Urothelium cell line (cell line): ENCODE measurements around the gene ARL3.
A peak's percentile ranks its signal among the peaks of the same experiment; 100 is the strongest.
"Not testable (repeated sequence)": the region's sequence is repeated elsewhere in the genome, so short reads cannot be mapped to it uniquely, and the experiment has no call there.

Experiments used
- DNase-seq: peaks from one replicate; pipeline ENCODE4 v3.0.0; 2011; ENCODE audit warnings: low spot score, mixed read lengths
- FAIRE-seq: peaks from 2 replicates; lab custom pipeline; 2011; peaks lifted over from hg19 to GRCh38; lab: Jason Lieb, UNC

The ARL3 gene, protein sequence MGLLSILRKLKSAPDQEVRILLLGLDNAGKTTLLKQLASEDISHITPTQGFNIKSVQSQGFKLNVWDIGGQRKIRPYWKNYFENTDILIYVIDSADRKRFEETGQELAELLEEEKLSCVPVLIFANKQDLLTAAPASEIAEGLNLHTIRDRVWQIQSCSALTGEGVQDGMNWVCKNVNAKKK

DNA sequence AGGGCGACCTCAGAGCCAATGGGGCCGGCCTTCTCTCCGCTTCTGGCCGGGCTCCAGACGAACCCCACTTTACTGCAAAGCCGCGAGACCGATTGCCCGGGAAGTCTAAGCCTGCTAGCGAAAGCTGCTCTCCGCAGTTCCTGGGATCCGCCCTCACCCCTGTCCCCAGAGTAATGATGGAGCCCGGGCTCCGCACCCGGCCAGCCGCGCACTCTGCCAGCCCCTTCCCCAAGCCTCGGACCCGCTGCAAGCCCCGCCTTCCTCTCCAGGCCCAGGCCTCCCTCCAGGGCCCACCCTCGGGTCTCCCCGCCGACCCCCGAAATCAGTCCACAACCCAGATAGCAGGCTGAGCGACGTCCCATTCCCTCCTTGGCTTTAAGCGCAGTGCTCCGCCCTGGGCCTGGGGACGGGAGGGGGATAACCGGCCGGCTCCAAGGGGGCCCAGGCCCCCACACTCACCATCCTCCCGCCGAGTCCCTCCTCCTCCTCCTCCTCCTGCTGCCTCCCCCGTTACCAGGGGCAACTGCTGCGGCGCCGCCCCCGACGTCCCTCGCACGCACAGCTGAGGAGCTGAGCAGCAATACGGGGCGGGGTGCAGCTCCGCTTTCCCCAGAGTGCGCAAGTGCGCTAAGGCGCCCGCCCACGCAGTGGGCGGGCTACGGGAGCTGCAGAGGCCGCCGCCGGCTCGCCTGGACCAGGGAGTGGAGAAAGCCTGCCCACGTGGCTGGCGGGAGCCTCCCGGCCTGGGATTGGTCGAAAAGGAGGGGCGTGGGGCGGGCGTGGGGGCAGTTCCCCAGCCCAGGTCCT lies at the start of gene ARL3:
ARL3 (minus strand) TSS at position 584 of the 807 bp plus-strand sequence; CDS start at position 462, 122 bp downstream.
- FAIRE-seq: peak; percentile 95
- DNase-seq: peak; percentile 99

DNA sequence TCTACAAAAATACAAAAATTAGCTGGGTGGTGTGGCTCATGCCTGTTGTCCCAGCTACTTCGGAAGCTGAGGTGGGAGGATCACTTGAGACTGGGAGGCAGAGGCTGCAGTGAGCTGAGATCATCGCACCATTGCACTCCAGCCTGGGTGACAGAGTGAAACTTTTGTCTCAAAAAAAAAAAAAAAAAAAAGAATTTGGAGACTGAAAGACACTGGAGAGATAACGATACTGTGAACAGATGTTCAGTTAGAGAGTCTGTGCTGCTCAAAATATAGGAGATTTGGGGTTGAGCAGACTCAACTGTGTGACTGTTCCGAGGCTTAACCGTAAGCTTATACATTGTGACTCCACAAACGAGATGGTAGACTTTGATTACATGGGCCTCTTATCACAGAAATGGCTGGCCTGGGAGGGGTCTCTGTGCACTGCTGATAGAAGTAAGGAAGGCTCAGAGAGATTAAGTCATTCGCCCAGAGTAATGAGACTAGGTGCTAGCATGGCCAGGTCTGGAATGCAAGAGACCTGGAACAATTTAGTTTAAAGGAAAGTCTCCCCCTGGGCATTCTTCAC lies 48.9 kb upstream of the ARL3 start:
- DNase-seq (no peak), FAIRE-seq (no peak)

DNA sequence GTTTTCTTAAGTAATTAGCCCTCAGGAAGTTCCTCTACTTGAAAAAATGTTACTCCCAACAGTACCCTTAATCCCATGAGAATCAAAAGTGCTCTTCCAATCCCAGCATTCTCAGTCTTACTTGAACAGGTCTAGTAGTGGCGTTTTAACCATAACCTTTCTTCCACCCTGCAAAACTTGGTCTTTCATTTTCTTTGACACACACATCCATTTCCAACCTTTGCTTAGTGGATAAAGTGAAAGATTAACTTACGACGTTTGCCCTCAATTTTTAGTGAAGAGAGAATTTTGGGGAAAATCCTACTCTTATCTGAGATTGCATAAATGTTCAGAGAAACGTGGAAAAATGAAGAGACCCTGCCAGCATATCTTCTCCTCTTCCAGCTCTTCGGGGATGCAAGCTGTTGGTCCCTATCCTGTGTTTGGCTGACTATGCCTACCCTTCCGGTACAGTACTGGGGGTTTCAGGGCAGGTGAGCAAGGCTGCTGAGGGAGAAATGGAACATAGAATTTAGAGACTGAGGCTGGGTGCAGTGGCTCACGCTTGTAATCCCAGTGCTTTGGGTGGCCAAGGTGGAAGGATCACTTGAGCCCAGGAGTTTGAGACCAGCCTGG lies 48.3 kb upstream of the ARL3 start:
- DNase-seq: no peak

DNA sequence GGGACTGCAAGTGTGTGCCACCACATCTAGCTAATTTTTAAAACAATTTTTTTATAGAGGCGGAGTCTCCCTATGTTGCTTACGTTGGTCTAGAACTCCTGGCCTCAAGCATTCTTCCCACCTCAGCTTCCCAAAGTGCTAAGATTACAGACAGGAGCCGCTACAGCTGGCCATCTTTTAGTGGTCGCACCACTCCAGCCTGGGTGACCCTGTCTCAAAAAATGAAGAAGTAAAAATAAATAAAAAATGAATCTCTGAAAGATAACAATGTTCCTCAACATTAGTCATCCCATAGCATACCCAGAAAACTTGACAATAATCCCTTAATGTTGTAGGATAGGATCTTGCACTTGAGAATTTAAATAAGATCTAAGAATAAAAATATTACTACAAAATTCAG lies 47.8 kb upstream of the ARL3 start:
- FAIRE-seq (no peak), DNase-seq (no peak)

More for the DNA sequence above, 48.3 kb upstream of the ARL3 start:
- no peak for FAIRE-seq

DNA sequence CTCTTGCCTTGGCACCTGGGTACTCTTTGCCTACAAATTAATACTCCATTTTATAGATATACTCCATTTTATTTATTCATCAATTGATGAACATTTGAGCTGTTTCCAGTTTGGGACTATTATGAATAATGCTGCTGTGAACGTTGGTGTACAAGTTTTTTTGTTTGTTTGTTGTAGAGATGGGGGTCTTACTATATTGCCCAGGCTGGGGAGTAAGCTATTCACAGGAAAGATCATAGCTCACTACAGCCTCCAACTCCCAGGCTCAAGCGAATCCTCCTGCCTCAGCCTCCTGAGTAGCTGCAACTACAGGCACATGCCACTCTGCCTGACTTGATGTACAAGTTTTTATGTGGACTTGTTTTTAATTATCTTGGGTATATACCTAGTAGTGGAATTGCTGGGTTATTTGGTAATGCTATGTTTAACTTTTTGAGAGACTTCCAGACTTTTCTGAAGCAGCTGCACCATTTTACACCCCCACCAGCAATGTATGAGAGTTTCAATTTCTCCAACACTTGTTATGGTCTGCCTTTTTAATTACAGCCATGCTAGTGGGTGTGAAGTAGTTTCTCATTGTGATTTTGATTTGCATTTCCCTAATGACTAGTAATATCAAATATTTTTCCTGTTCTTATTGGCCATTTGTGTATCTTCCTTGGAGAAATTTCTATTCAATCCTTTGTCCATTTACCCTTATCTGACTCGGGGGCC lies 45.5 kb upstream of the ARL3 start:
- DNase-seq: no peak
- no peak for FAIRE-seq

DNA sequence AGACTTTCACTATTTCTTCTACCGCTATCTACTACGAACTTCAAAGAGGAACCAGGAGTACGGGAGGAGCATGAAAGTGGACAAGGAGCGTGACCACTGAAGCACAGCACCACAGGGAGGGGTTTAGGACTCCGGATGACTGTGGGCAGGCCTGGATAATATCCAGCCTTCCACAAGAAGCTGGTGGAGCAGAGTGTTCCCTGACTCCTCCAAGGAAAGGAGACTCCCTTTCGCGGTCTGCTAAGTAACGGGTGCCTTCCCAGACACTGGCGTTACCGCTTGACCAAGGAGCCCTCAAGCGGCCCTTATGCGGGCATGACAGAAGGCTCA lies 44.7 kb upstream of the ARL3 start:
- not testable (repeated sequence) for FAIRE-seq, DNase-seq

DNA sequence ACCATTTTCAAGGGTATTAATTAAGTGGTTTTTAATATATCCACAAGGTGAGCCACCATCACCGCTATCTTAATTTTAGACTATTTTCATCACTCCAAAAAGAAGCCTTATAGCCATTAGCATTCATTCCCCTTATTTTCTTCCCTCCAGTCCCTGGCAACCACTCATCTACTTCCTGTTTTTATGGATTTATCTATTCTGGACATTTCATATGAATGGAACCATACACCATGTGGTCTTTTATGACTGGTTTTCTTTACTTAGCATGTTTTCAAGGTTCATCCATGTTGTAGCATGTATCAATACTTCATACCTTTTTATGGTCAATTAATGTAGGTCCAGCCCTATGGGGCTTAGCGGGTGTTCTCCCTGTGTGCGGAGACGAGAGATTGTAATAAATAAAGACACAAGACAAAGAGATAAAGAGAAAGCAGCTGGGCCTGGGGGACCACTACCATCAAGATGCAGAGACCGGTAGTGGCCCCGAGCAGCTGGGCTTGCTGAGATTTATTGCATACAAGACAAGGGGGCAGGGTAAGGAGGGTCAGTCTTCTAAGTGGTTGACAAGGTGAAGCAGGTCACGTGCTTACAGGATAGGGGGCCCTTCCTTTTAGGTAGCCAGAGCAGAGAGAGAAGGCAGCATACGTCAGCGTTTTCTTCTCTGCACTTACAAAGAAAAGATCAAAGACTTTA lies 44.2 kb upstream of the ARL3 start:
- FAIRE-seq (no peak), DNase-seq (no peak)

DNA sequence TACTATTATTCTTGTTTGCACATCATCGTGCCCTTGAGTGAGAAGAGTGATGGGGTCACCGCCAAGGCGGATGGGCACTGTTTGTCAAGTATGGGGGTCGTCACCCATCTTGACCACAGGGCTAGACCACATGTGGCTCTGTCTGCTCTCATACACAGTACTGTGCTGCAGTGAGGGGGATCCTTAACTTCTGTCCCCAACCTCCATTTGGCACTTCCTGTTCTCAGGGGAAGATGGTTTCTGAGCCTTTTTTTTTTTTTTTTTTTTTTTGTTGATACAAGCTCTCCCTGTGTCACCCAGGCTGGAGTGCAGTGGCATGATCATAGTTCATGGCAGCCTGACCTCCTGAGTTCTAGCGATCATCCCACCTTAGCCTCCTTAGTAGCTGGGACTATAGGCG lies 43.1 kb upstream of the ARL3 start:
- DNase-seq: no peak
- no peak for FAIRE-seq

DNA sequence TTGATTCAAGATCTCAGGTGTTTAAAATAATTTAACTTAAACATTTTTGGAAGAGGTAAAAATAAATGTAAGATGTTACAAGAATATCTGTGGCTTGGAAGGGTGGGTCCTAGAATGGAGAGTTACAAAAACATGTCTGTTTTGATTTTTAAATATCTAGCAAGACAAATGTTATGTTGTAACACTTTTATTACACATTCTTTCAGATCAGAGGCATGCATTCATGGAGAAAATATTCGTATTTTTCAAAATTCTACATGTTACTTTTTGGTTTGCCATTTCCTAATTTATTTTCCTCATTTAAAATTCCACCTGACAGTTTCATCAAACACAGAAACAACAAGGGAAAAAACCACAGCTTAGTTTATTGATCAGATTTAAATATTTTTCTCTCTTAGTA lies 39.5 kb upstream of the ARL3 start:
- DNase-seq (no peak), FAIRE-seq (no peak)

DNA sequence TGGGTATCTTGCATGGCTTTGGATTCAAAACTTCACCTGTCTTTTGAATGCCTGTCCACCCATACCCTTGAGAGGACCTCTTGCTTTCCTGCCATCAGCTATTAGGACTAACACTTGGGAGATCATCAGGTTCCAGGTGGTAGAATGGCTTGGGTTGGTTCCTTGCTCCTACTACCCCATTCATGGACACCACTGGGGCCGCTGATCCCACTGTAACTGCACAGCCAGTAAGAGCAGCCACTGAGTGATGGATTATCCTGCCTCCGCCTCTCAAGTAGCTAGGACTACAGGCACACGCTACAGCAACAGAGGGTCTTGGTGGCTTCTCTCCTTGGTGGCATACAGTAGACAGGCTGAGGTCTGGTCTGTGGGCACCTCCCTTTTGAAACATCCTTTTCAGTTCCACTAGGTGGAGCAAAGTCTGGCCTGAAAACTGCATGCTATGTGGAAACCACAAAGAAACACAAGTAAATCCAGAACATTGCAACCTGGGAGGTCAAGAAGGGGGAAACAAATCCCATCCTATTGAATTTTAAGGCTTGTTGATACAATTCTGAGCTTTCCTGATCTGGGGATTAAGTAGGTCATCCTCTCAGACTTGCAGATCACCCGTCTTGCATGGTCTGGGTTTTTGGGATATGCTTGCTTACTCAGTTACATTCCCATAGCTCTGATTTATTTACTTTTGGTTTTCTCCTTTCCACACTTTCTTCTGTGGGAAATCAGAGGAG lies 38.9 kb upstream of the ARL3 start:
- FAIRE-seq (no peak), DNase-seq (peak; percentile 44)

DNA sequence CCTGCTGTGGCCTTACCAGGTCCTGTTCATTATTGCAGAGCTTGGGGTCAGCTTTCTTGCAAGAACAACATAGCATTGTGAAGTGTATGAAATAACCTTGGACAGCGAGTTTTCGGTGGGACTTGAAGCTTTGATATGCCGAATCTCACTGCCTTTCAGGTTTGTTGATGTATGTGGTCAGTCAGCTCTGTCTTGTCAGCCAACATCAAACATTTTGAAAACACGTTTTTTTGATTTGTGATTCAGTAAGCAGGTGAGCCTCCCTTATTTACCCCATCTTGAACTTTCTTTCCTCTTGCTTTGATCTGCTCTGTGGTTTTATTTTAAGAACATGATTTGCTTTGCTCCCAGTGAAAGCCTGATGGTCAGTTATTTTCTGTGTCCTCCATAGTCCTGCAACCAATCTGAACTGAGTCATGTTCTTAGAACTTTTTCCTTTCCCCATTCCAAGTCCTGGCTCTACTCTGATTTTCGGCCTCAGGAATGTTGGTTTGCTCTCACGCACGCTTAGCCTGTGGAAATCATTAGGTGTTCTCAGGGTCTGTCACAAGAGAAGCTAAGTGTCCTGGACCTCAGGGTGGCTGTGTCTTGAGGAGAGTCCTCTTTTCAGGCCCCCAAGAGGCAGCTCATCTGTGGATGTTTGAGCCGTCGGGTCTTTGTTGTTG lies 38.2 kb upstream of the ARL3 start:
- DNase-seq: no peak
- no peak for FAIRE-seq

DNA sequence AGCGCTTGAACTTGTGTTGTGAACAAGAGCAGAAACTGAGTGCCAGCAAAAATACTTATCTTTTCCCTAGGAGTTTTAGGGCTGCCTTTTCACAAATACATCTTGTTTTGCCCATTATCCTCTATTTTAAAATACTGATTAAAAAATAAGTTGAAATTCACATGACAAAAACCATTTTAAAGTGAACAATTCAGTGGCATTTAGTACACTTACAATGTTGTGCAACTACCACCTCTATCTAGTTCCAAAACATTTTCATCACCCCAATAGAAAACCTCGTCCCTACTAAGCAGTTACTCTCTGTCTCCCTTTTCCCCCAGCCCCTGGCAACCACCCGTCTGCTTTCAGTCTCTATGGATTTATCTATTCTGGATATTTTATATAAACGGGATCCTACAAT lies 31.0 kb upstream of the ARL3 start:
- FAIRE-seq (no peak), DNase-seq (no peak)

DNA sequence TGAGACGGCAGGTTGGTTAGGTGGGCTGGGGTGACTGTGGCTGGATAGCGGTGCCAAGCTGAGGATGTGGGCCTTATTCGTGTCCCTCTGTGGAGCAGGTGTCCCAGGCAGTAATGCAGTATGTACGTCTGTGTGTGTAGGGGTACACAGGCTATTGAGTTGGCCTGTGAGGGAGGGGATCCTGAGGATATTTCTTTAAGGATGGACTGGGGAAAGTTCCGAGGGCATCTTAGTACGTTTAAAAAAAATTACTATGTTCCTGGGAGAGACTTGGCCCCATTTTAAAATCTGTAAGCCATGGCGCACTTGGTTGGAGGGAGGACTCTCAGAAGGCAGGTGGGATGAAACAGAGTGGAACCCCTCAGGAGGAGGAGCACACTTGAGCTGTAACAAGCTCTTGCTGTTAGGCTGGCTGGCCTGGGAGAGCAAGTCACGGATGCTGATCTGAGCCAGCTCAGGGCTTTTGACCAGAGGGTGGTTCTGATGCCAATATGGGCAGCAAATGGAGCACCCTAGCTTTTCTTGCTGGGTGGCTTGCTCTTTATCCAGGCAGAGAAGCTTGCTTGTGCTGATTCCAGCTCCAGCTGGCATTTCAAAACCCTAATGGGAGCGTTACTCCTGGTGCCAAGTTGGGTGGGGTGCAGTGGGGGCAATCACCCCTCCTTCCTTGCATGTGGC lies 30.3 kb upstream of the ARL3 start:
- DNase-seq: no peak
- no peak for FAIRE-seq

DNA sequence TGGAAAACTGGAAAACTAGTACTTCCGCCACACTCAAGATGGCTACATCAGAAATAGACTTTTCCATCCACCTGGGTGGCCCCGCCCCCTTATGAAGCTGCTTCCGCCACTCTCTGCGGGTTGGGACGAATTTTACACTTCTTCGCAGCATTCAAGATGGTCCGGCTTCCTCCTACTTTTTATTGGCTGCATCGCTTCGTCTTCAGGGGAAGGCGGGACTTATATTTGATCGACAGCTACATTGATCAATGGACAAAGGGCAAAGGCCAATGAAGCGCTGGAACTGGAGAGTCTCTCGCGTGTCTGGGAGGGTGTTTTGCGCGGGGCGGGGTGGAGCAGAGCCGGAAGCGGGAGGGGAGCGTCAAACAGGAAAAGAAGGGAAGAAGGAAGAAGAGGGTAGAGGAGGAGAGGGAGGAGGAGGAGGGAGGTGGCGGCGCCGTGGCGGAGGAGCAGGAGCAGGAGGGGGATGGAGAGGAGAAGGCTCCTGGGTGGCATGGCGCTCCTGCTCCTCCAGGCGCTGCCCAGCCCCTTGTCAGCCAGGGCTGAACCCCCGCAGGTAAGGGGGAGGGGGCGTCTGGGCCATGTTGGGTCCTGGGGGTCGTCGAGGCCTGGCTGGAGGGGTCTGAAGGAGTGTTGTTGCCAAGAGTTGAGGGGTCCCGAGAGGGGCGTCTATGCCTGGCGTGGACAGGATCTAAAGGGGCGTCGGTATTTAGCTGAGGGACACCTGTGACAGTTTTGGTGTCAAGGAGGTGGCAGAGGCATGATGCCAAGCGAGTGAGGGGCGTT lies 29.6 kb upstream of the ARL3 start, which contains the start of gene WBP1L:
WBP1L (plus strand) TSS at position 361 of the 786 bp plus-strand sequence; CDS start at position 467, 106 bp downstream.
- DNase-seq (peak; percentile 97), FAIRE-seq (peak; percentile 42)

DNA sequence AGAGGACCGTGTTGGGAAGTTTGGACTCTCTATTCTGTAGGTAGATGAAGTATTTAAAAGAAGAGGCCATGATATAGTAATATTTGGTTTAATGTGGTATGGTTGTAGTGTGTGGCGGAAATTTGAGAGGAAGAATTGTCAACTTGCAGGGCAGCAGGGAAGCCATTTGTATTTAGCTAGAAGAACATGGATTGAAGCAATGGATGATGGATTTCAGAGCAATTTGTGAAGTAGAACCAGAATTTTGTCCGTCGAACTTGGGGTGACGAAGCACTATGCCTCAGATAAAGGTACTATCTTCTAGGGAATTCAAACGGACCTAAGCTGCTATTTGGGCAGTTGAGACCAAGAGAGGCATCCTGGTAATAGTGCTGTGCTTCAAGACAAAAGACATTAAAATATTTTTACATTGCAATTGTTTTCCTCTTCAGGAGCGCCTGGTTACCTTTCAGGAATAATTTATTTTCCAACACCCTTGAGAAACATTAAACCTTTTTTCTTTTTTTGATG lies 28.9 kb upstream of the ARL3 start:
- DNase-seq (no peak), FAIRE-seq (no peak)

DNA sequence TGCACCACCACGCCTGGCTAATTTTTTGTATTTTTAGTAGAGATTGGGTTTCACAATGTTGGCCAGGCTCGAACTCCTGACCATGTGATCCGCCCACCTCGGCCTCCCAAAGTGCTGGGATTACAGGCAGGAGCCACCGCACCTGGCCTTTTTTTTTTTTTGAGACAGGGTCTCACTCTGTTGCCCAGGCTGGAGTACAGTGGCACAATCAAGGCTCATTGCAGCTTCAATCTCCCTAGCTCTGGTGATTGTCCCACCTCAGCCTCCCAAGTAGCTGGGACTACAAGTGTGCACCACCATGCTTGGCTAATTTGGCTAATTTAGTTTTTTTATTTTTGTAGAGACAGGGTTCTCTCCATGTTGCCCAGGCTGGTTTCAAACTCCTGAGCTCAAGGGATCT lies 28.1 kb upstream of the ARL3 start:
- not testable (repeated sequence) for DNase-seq, FAIRE-seq

DNA sequence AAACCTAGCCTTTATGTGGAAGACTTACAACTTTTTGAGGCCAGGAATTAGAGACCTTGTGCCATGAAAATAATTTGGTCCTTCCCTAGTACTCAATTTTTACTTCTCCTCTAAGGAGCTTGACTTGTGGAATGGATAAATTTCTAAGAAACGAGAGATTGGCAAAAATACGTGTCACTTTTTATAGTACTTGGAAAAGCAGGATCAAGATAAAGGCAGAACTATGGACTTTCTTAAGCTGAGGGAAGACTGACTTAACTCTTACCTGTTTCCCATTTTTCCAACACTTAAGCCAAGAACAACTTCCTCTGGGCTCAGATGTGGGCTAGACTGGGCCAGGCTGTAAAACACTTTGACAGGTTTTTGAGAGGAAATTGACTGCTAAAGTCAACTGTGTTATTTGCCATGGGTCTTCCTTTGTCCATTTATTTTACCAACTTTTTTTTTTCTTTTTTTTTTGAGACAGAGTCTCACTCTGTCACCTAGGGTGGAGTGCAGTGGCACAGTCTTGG lies 27.6 kb upstream of the ARL3 start:
- DNase-seq (no peak), FAIRE-seq (no peak)
